Ascending aorta (tissue), 2 donors: ENCODE measurements around the gene PCNX1. TPM values are rescaled to one million over a fixed set of nuclear protein-coding genes. Genes with fewer than 3 reads are reported as not detected.

ENCODE experiments used
- DNase-seq, 2 donors: peaks; one replicate each; pipeline ENCODE4 v3.0.0-alpha.2; 2019; ENCODE audit warnings: low spot score in 2 of 2
- H3K27ac ChIP-seq, 2 donors: fragments of 200-600 bp; sonication (generic); one replicate each; pipeline ENCODE4 v1.5.1; 2016 to 2017; ENCODE audit warnings: mild to moderate bottlenecking in 1 of 2
- H3K27me3 ChIP-seq: fragments of 200-600 bp; sonication (generic); one replicate; pipeline ENCODE4 v1.5.1; 2017
- H3K36me3 ChIP-seq, 2 donors: fragments of 200-600 bp; sonication (generic); one replicate each; pipeline ENCODE4 v1.5.1; 2016
- H3K4me1 ChIP-seq, 2 donors: fragments of 200-600 bp; sonication (generic); one replicate each; pipeline ENCODE4 v1.5.1; 2016 to 2017; ENCODE audit warnings: mild to moderate bottlenecking in 1 of 2
- H3K4me3 ChIP-seq, 2 donors: fragments of 200-600 bp; sonication (generic); one replicate each; pipeline ENCODE4 v1.5.1; 2016 to 2017; ENCODE audit warnings: mild to moderate bottlenecking in 1 of 2
- H3K9me3 ChIP-seq, 2 donors: fragments of 200-600 bp; sonication (generic); one replicate each; pipeline ENCODE4 v1.5.1; 2016
- intact Hi-C: fragments of 100-400 bp; cut with DNase I; formaldehyde crosslinking; loops from one replicate; pipeline ENCODE4 v1.15.1; 2023
- total RNA-seq: library from RNA; depleted of rRNA; stranded (reverse); fragments of >200 nt; gene quantifications from one replicate; pipeline ENCODE4 v1.1.0, GENCODE V29; 2016
- TF ChIP-seq, protein P1 (sequence below), 3 experiments: fragments of 200-600 bp in 2 of 3; fragments of 450-650 bp in 1 of 3; sonication (generic) in 2 of 3; IDR thresholded peaks; one replicate each; pipeline ENCODE4 v1.5.1; 2016 to 2019; ENCODE audit warnings: antibody characterized with exemption in 3 of 3, mild to moderate bottlenecking in 1 of 3, moderate library complexity in 1 of 3

Gene PCNX1
- total RNA-seq, 1 donor from 2014 or later: 73.1 TPM

DNA sequence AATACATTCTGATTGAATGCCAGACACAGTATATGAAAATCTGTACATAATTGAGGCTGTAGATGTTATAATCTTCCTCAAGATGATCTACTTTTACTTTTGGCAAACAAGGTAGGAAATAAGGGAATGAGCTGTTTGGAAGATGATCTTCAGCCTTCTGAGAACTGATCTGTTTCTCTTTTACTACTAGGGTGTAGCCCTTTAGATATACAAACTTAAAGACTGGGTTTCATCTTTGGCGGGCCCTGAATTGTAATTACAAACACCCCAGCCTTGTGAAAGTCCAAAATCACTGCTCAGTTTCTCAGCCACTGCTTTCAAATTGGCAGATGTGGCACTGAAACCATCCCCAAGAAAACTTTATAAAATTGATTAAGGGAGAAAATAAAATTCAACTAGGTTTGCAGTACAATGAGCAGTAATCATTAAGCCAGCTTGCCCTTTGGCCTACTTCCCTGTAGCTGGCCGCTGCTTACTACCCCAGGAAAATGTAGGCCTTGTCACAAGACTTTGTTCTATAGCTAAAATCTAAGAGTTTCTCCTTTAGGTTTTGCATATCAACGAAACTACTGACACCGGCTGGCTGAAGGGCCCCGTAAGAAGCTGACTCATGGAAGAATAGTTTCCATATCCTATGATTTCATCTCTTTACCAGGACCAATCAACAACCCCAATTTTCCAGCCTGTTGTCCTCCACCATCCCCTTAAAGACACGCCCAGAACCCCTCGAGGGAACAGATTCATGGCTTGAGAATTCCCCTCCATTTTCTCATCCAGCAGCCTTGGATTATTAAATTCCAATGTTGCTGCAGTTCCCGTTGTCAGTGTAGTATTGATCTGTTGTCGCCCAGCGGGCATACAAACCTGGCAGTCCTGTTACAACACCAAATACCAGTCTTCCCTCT, 210.8 kb downstream of the PCNX1 start:
- H3K27ac ChIP-seq: no peak overlapping the region
- DNase-seq: no peak
- H3K4me1 ChIP-seq: no peaks in the 10 kb centered on the region
- H3K9me3 ChIP-seq: no peaks in the 10 kb centered on the region
- H3K4me3 ChIP-seq: no peak overlapping the region
- intact Hi-C loops: no loop called here
- peaks cover 0 to 3% of the 10 kb centered on the region in 2 donors for H3K36me3 ChIP-seq
- TF ChIP-seq, protein P1, sequence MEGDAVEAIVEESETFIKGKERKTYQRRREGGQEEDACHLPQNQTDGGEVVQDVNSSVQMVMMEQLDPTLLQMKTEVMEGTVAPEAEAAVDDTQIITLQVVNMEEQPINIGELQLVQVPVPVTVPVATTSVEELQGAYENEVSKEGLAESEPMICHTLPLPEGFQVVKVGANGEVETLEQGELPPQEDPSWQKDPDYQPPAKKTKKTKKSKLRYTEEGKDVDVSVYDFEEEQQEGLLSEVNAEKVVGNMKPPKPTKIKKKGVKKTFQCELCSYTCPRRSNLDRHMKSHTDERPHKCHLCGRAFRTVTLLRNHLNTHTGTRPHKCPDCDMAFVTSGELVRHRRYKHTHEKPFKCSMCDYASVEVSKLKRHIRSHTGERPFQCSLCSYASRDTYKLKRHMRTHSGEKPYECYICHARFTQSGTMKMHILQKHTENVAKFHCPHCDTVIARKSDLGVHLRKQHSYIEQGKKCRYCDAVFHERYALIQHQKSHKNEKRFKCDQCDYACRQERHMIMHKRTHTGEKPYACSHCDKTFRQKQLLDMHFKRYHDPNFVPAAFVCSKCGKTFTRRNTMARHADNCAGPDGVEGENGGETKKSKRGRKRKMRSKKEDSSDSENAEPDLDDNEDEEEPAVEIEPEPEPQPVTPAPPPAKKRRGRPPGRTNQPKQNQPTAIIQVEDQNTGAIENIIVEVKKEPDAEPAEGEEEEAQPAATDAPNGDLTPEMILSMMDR (IDR thresholded peaks at IDR 0.05): no peak
- H3K27me3 ChIP-seq: no peaks in the 10 kb centered on the region

- H3K4me3 ChIP-seq: no peak overlapping the region
Measured at GRCh38 chr14:71119075-71119474, 211.8 kb downstream of the PCNX1 start.

DNA sequence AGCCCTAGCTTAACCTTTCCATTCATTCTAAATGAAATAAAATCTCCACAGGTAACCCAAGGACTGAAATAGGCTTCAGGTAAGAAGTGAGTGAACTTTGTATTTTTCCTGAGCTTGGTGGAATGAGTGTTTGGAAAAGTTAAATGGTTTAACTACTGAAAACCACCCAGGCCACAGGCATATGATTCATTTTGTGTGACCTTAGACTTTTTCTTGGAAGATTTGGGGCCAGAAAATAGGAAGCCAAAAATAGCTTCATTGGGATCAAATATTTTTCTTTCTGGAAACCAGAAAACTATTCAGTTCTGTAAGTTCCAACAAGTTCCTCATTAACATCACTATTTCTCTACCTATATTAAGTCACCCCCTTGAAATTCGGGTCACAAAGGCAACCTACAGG, 212.6 kb downstream of the PCNX1 start:
- Histone ChIP-seq H3K4me3 (no peak overlapping the region), H3K4me1 (no peaks in the 10 kb centered on the region), H3K9me3 (no peaks in the 10 kb centered on the region), H3K27ac (no peak overlapping the region), H3K36me3 (no peaks in the 10 kb centered on the region), H3K27me3 (no peaks in the 10 kb centered on the region)
- DNase-seq: no peak
- TF ChIP-seq, protein P1 (IDR thresholded peaks at IDR 0.05): no peak
- intact Hi-C loops: no loop called here

More at GRCh38 chr14:71119075-71119474, 211.8 kb downstream of the PCNX1 start:
- no peak for DNase-seq
- Histone ChIP-seq H3K36me3 (peaks cover 0 to 3% of the 10 kb centered on the region in 2 donors), H3K9me3 (no peaks in the 10 kb centered on the region), H3K27ac (no peak overlapping the region), H3K27me3 (no peaks in the 10 kb centered on the region), H3K4me1 (no peaks in the 10 kb centered on the region)
- intact Hi-C loops: no loop called here
- TF ChIP-seq, protein P1 (IDR thresholded peaks at IDR 0.05): no peak

DNA sequence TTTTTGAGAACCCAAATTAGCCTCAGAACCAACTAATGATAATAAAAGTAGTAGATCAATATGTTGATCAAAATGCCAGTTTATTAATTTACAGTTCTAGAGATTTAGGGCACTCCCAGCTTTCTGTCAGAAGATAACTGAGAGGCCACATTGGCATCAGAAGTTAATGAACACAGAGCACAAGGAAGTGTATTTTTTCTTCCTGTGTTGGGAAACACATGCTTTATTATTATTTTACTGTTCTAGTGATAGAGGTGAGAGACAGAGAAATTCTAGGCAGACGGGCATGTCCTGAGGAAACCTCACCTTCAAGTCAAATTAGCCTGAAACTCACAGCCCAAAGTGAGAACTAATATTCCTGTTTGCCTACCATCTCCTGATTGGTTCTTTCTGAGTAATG, 213.7 kb downstream of the PCNX1 start:
- Histone ChIP-seq H3K4me1 (no peaks in the 10 kb centered on the region), H3K27me3 (no peaks in the 10 kb centered on the region), H3K4me3 (no peak overlapping the region), H3K9me3 (no peaks in the 10 kb centered on the region), H3K36me3 (no peaks in the 10 kb centered on the region), H3K27ac (no peak overlapping the region)
- TF ChIP-seq, protein P1 (IDR thresholded peaks at IDR 0.05): no peak
- intact Hi-C loops: no loop called here
- no peak for DNase-seq

DNA sequence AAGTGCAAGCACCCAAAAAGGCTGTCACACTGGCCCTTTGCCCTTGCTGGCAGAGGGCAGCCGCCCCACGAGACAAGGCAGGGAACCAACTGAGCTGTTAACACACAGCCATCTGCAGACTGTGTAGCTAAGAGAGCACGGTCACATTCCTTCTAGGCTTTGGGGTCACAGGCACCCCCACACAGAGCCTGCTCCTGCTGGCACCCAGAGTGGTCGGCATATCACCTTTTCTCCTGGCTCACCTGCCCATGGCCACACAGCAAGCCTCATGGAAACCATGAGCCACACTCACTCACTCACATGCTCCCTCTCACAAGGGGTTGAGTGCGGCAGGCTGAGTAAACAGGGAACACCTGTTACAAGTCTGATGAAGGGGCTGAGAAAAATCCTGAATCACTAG, 214.5 kb downstream of the PCNX1 start:
- intact Hi-C loops: no loop called here
- Histone ChIP-seq H3K9me3 (no peaks in the 10 kb centered on the region), H3K27me3 (no peaks in the 10 kb centered on the region), H3K36me3 (no peaks in the 10 kb centered on the region), H3K4me3 (no peak overlapping the region), H3K4me1 (no peaks in the 10 kb centered on the region), H3K27ac (no peak overlapping the region)
- DNase-seq: no peak
- TF ChIP-seq, protein P1 (IDR thresholded peaks at IDR 0.05): no peak
